ENCODE results near the gene RNF180. TPM values are rescaled to one million over a fixed set of nuclear protein-coding genes. Genes with fewer than 3 reads are reported as not detected.

The RNF180 gene, protein sequence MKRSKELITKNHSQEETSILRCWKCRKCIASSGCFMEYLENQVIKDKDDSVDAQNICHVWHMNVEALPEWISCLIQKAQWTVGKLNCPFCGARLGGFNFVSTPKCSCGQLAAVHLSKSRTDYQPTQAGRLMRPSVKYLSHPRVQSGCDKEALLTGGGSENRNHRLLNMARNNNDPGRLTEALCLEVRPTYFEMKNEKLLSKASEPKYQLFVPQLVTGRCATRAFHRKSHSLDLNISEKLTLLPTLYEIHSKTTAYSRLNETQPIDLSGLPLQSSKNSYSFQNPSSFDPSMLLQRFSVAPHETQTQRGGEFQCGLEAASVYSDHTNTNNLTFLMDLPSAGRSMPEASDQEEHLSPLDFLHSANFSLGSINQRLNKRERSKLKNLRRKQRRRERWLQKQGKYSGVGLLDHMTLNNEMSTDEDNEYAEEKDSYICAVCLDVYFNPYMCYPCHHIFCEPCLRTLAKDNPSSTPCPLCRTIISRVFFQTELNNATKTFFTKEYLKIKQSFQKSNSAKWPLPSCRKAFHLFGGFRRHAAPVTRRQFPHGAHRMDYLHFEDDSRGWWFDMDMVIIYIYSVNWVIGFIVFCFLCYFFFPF
- 69.8 and 71.3 TPM in 2 replicates for total RNA-seq (2013; cell fraction: nucleolus; rRNA removed)
- total RNA-seq (2014; rRNA removed): 0.87 and 1.2 TPM in 2 replicates
- 1.1 and 1.5 TPM in 2 replicates for total RNA-seq (2014; rRNA removed; fragmentation: Illumina TruSeq; extraction: Trizol)
- 0.69 and 0.90 TPM in 2 replicates for total RNA-seq (2021)
- not detected for polyA plus RNA-seq (2011; ENCODE audit: low read depth)
- polyA plus RNA-seq (2011; rRNA removed): 0.75 and 0.88 TPM in 2 replicates
- 0.25 and 0.39 TPM in 2 replicates for polyA plus RNA-seq (2011; cell fraction: cytosol; rRNA removed)
- 0.51 and 0.75 TPM in 2 replicates for polyA plus RNA-seq (2011; cell fraction: nucleus; rRNA removed)
- 0.06 TPM in 1 of 2 replicates, not detected in the other for polyA plus RNA-seq (2012)
- polyA plus RNA-seq (2014; fragmentation: Illumina TruSeq; extraction: Trizol): 0.87 and 0.94 TPM in 2 replicates
- under 1 TPM; 0.16 to 0.20 TPM for polyA plus RNA-seq (2014; fragmentation: Nextera tagmentation; extraction: Ambion mirVana)
- polyA plus RNA-seq (2014; rRNA removed): 0.15 and 0.72 TPM in 2 replicates
- polyA plus RNA-seq (2016; fragmentation: Nextera tagmentation; extraction: Ambion mirVana): under 1 TPM; 0.24 to 0.48 TPM
- 1.0 and 1.4 TPM in 2 replicates for polyA minus RNA-seq (2011; rRNA and poly(A)+ RNA removed)
- 0.27 and 0.83 TPM in 2 replicates for polyA minus RNA-seq (2011; cell fraction: cytosol; rRNA and poly(A)+ RNA removed)
- 1.8 and 2.4 TPM in 2 replicates for polyA minus RNA-seq (2011; cell fraction: nucleus; rRNA and poly(A)+ RNA removed)
- Bru-seq, nascent RNA: percentile 71 among the genes with signal in this experiment
- percentile 65 among the genes with signal in this experiment for BruChase-seq, experiment 1, labeled RNA remaining after a 6-hour chase
- BruChase-seq, experiment 2, labeled RNA remaining after a 2-hour chase: percentile 63 among the genes with signal in this experiment
- long read RNA-seq, experiment 1, full-length matches to known transcripts: 3 of 11 reads
- long read RNA-seq, experiment 1, partial matches to known transcripts: 3 of 11 reads
- long read RNA-seq, experiment 1, other reads (novel, unspliced or antisense): 5 of 11 reads
- long read RNA-seq, experiment 2, full-length matches to known transcripts: 15 of 80 reads
- long read RNA-seq, experiment 2, partial matches to known transcripts: 33 of 80 reads
- long read RNA-seq, experiment 2, other reads (novel, unspliced or antisense): 32 of 80 reads

DNA sequence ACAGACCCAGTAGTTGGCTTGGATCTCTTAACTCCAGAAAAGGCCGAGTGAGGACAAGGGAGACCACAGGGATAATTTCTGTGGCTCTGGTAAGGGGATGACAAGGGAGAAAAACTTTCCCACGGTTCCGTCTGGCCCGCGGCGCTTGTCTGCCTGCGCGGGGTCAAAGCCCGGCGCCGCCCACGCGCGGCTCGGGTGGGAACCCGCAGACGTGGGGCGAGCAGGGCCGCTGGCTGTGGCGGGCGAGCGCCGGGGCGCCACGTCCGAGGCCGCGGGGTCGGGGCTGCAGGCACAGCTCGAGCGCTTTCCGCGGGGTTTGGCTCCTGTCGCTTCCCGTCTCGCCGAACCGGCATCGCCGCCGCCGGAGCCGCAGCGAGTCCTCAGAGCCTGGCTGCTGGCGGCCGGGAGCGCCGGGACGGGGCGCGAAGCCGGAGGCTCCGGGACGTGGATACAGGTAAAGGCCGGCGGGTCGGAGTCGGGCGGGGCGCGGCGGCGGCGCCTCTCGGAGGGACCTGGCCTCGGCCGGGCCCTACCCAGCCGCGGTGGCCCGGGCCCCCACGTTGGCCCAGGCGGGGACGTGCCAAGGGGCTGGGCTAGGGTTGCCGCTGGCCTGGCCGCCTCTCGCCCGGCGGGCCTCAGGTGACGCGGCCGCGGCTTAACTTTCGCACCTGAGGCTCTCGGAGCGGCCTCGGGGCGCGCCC lies at the start of gene RNF180:
RNF180 (plus strand) TSS at position 344 of the 701 bp plus-strand sequence. CDS start 34,965 bp downstream, outside the sequence.
- ChIA-PET SMC1A (ENCODE audit: uncharacterized antibody, unreplicated experiment) (interaction anchor here (0.8 to 2.2 kb wide), 5 partner anchors 11 to 39 kb away, joined by 4 to 8 read pairs (median 7); no protein-coding TSS in a partner anchor), CTCF (interaction anchor here (0.9 to 2.5 kb wide), 4 partner anchors 14 to 41 kb away, joined by 3 to 13 read pairs (median 4); no protein-coding TSS in a partner anchor), POLR2A (interaction anchor here (1.0 to 4.1 kb wide), 3 partner anchors 12 to 40 kb away, joined by 3 to 27 read pairs (median 7); no protein-coding TSS in a partner anchor), RAD21 (ENCODE audit: unreplicated experiment) (interaction anchor here (0.7 to 3.7 kb wide), 7 partner anchors 12 to 42 kb away, joined by 3 to 13 read pairs (median 10); no protein-coding TSS in a partner anchor)
- DNase-seq (ENCODE audit: low read depth, low spot score) (no peak), FAIRE-seq (no peak), ATAC-seq (peak; percentile 21)
- H3K4me2 ChIP-seq (ENCODE audit: control insufficient read depth, insufficient read depth): no peak within 1 kb of the TSS
- H3K27me3 ChIP-seq (replicated peaks in 1 of 2; ENCODE audit: control insufficient read depth in 2 of 2, insufficient read depth in 2 of 2, low read length in 1 of 2): peaks cover 0 to 13% of the 10 kb centered on the region in 2 experiments
- no peaks in the 10 kb centered on the region for H4K20me1 ChIP-seq (ENCODE audit: control insufficient read depth, insufficient read depth)
- H2AFZ ChIP-seq (ENCODE audit: control insufficient read depth, low read depth, low read length): no peak within 1 kb of the TSS
- intact Hi-C loops (cut with micrococcal nuclease; ENCODE audit: unreplicated experiment) (no loop called here), in situ Hi-C loops (cut with MboI) (no loop called here)
- no peaks in the 10 kb centered on the region for H3K79me2 ChIP-seq (ENCODE audit: control insufficient read depth, insufficient read depth, low read length)
- BruUV-seq (replicated peaks): no TSS peak
- H3K36me3 ChIP-seq (ENCODE audit: control insufficient read depth in 2 of 2, insufficient read depth in 2 of 2, low read length in 1 of 2): no peaks in the 10 kb centered on the region
- H3K4me3 ChIP-seq: no peak within 1 kb of the TSS
- H3K4me1 ChIP-seq (ENCODE audit: control insufficient read depth, insufficient read depth, low read length): no peaks in the 10 kb centered on the region
- H3K9me3 ChIP-seq (replicated peaks; ENCODE audit: control insufficient read depth, insufficient read depth, low read length): no peaks in the 10 kb centered on the region; the same call in 2 of the 3 replicates
- no peak within 1 kb of the TSS for H3K27ac ChIP-seq (ENCODE audit: control insufficient read depth, insufficient read depth)
- H3K9ac ChIP-seq (ENCODE audit: control insufficient read depth, insufficient read depth, low read length): no peak within 1 kb of the TSS
- WGBS (ENCODE audit: insufficient coverage, insufficient replicate concordance, low lambda C conversion rate, missing lambda C conversion rate): 27% methylated on average over 67 of the region's 88 CpGs
- TF ChIP-seq NR2F1 (conservative IDR thresholded peaks at IDR 0.05): peak; percentile 62; the same call in 1 of the 2 replicates
- peak; percentile 31; the same call in 1 of the 2 replicates for TF ChIP-seq NR2C1 (IDR thresholded peaks at IDR 0.05)
- no peak for TF ChIP-seq TCF7 (IDR thresholded peaks at IDR 0.05; ENCODE audit: borderline replicate concordance)
- peak; percentile 66 for TF ChIP-seq SUZ12 (IDR thresholded peaks at IDR 0.05; ENCODE audit: unreplicated experiment)
- no peak for TF ChIP-seq HCFC1 (IDR thresholded peaks at IDR 0.05; ENCODE audit: low read length)
- TF ChIP-seq KLF5 (IDR thresholded peaks at IDR 0.05; ENCODE audit: partially characterized antibody): no peak
- TF ChIP-seq, protein P1, sequence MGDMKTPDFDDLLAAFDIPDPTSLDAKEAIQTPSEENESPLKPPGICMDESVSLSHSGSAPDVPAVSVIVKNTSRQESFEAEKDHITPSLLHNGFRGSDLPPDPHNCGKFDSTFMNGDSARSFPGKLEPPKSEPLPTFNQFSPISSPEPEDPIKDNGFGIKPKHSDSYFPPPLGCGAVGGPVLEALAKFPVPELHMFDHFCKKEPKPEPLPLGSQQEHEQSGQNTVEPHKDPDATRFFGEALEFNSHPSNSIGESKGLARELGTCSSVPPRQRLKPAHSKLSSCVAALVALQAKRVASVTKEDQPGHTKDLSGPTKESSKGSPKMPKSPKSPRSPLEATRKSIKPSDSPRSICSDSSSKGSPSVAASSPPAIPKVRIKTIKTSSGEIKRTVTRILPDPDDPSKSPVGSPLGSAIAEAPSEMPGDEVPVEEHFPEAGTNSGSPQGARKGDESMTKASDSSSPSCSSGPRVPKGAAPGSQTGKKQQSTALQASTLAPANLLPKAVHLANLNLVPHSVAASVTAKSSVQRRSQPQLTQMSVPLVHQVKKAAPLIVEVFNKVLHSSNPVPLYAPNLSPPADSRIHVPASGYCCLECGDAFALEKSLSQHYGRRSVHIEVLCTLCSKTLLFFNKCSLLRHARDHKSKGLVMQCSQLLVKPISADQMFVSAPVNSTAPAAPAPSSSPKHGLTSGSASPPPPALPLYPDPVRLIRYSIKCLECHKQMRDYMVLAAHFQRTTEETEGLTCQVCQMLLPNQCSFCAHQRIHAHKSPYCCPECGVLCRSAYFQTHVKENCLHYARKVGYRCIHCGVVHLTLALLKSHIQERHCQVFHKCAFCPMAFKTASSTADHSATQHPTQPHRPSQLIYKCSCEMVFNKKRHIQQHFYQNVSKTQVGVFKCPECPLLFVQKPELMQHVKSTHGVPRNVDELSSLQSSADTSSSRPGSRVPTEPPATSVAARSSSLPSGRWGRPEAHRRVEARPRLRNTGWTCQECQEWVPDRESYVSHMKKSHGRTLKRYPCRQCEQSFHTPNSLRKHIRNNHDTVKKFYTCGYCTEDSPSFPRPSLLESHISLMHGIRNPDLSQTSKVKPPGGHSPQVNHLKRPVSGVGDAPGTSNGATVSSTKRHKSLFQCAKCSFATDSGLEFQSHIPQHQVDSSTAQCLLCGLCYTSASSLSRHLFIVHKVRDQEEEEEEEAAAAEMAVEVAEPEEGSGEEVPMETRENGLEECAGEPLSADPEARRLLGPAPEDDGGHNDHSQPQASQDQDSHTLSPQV (IDR thresholded peaks at IDR 0.05): no peak
- TF ChIP-seq DPF2 (IDR thresholded peaks at IDR 0.05): peak; percentile 62; the same call in 1 of the 2 replicates
- peak; percentile 66 for TF ChIP-seq IKZF1 (conservative IDR thresholded peaks at IDR 0.05)
- no peak for TF ChIP-seq MXI1 (IDR thresholded peaks at IDR 0.05; ENCODE audit: low read depth, low read length)
- TF ChIP-seq SIN3A (IDR thresholded peaks at IDR 0.05; ENCODE audit: low read depth, low read length): 0 out of 2 replicates have a peak, but pooled peaks have one; percentile 34
- TF ChIP-seq BMI1 (IDR thresholded peaks at IDR 0.05; ENCODE audit: borderline replicate concordance): no peak
